Trophoblast cell (in vitro differentiated cells and primary cell): ENCODE data around the gene SMG6.

Experiments used
- DNase-seq, 2 donors: peaks; one replicate each; pipeline ENCODE4 v3.0.0-alpha.2; 2016
- H2AFZ ChIP-seq: 2 replicates; pipeline ENCODE4 v1.6.1; 2013; ENCODE audit warnings: low read length, moderate library complexity, mild to moderate bottlenecking; ENCODE audit not compliant: insufficient read depth, poor library complexity
- H2AK5ac ChIP-seq: 2 replicates; pipeline ENCODE4 v1.6.1; 2013; ENCODE audit warnings: mild to moderate bottlenecking, low read length
- H2BK120ac ChIP-seq: 2 replicates; pipeline ENCODE4 v1.6.1; 2013; ENCODE audit warnings: low read length, mild to moderate bottlenecking, moderate library complexity; ENCODE audit not compliant: insufficient read depth, poor library complexity
- H2BK12ac ChIP-seq: 2 replicates; pipeline ENCODE4 v1.6.1; 2013; ENCODE audit warnings: mild to moderate bottlenecking, low read length, moderate library complexity
- H2BK5ac ChIP-seq: 2 replicates; pipeline ENCODE4 v1.6.1; 2013; ENCODE audit warnings: low read length, low read depth, moderate library complexity, mild to moderate bottlenecking; ENCODE audit not compliant: poor library complexity
- H3K14ac ChIP-seq: 2 replicates; pipeline ENCODE4 v1.6.1; 2013; ENCODE audit warnings: mild to moderate bottlenecking, low read length
- H3K18ac ChIP-seq: 2 replicates; pipeline ENCODE4 v1.6.1; 2013; ENCODE audit warnings: mild to moderate bottlenecking, low read length
- H3K23ac ChIP-seq: 2 replicates; pipeline ENCODE4 v1.6.1; 2013; ENCODE audit warnings: low read length
- H3K27ac ChIP-seq: 2 replicates; pipeline ENCODE4 v1.5.1; 2013; ENCODE audit warnings: low read depth, mild to moderate bottlenecking, inconsistent platforms, low read length, moderate library complexity
- H3K27me3 ChIP-seq: 2 replicates; pipeline ENCODE4 v1.6.1; 2013; ENCODE audit warnings: inconsistent platforms, mild to moderate bottlenecking, low read length, moderate library complexity; ENCODE audit not compliant: insufficient read depth
- H3K36me3 ChIP-seq, 2 experiments: 1 replicate in 1 of 2; 2 replicates in 1 of 2; pipeline ENCODE4 v1.6.1; 2013; ENCODE audit warnings: low read length in 2 of 2, mild to moderate bottlenecking in 2 of 2, moderate library complexity in 1 of 2; ENCODE audit not compliant: insufficient read depth in 2 of 2, control insufficient read depth in 1 of 2
- H3K4ac ChIP-seq: 2 replicates; pipeline ENCODE4 v1.6.1; 2013; ENCODE audit warnings: low read depth, mild to moderate bottlenecking, low read length, moderate library complexity
- H3K4me1 ChIP-seq, 2 experiments: 1 replicate in 1 of 2; 2 replicates in 1 of 2; pipeline ENCODE4 v1.6.1; 2013; ENCODE audit warnings: low read length in 2 of 2, mild to moderate bottlenecking in 2 of 2, moderate library complexity in 1 of 2; ENCODE audit not compliant: insufficient read depth in 2 of 2, control insufficient read depth in 1 of 2
- H3K4me2 ChIP-seq: 2 replicates; pipeline ENCODE4 v1.6.1; 2013; ENCODE audit warnings: inconsistent platforms, mild to moderate bottlenecking, low read length, moderate library complexity
- H3K4me3 ChIP-seq: 2 replicates; pipeline ENCODE4 v1.5.1; 2013; ENCODE audit warnings: mild to moderate bottlenecking, low read depth, low read length, inconsistent platforms
- H3K79me1 ChIP-seq: one replicate; pipeline ENCODE4 v1.6.1; 2013; ENCODE audit warnings: low read length
- H3K79me2 ChIP-seq: 2 replicates; pipeline ENCODE4 v1.6.1; 2013; ENCODE audit warnings: low read length, mild to moderate bottlenecking; ENCODE audit not compliant: control insufficient read depth, insufficient read depth, poor library complexity
- H3K9ac ChIP-seq: 2 replicates; pipeline ENCODE4 v1.6.1; 2013; ENCODE audit warnings: mild to moderate bottlenecking, low read length
- H3K9me3 ChIP-seq: 2 replicates; pipeline ENCODE4 v1.6.1; 2013; ENCODE audit warnings: low read depth, mild to moderate bottlenecking, control low read depth, inconsistent platforms, low read length; ENCODE audit not compliant: insufficient read depth
- H4K12ac ChIP-seq: 2 replicates; pipeline ENCODE4 v1.6.1; 2013; ENCODE audit warnings: low read depth, mild to moderate bottlenecking, low read length, moderate library complexity
- H4K8ac ChIP-seq: 2 replicates; pipeline ENCODE4 v1.6.1; 2013; ENCODE audit warnings: low read depth, mild to moderate bottlenecking, low read length, moderate library complexity
- H4K91ac ChIP-seq: one replicate; pipeline ENCODE4 v1.6.1; 2013; ENCODE audit warnings: low read depth, mild to moderate bottlenecking, low read length, moderate library complexity
- WGBS: extraction: QIAGEN DNeasy Blood & Tissue Kit; methylation state at CpG from one replicate; pipeline ENCODE4 v1.1.7; 2013; ENCODE audit warnings: missing lambda C conversion rate; ENCODE audit not compliant: insufficient read length, insufficient coverage; ENCODE audit errors: extremely low coverage; 5-methylcytosine and 5-hydroxymethylcytosine counted together

SMG6 gene

GRCh38 chr17:2253362-2253761 is 50.2 kb downstream of the SMG6 start:
- Histone ChIP-seq H3K18ac (no peak overlapping the region), H4K8ac (no peak overlapping the region), H2BK120ac (no peak overlapping the region), H3K79me1 (no peaks in the 10 kb centered on the region), H3K27ac (no peak overlapping the region), H2AFZ (no peak overlapping the region), H3K4me1 (no peaks in the 10 kb centered on the region), H4K12ac (no peak overlapping the region), H4K91ac (no peak overlapping the region), H3K36me3 (peaks cover 7 to 9% of the 10 kb centered on the region in 2 experiments), H3K9ac (no peak overlapping the region), H3K14ac (no peak overlapping the region), H2BK5ac (no peak overlapping the region), H3K23ac (no peak overlapping the region), H2BK12ac (no peak overlapping the region), H3K9me3 (no peaks in the 10 kb centered on the region), H3K27me3 (no peaks in the 10 kb centered on the region), H3K4me3 (no peak overlapping the region), H3K79me2 (no peaks in the 10 kb centered on the region), H3K4ac (no peak overlapping the region), H2AK5ac (no peak overlapping the region), H3K4me2 (no peak overlapping the region)
- no CpG with 5 or more reads among the region's 10 CpGs for WGBS
- DNase-seq, result no peak

GRCh38 chr17:2251098-2251497 is 52.5 kb downstream of the SMG6 start:
- Histone ChIP-seq H3K18ac (no peak overlapping the region), H4K91ac (no peak overlapping the region), H2BK120ac (no peak overlapping the region), H3K14ac (no peak overlapping the region), H2AFZ (no peak overlapping the region), H4K12ac (no peak overlapping the region), H3K27ac (no peak overlapping the region), H3K9me3 (no peaks in the 10 kb centered on the region), H3K79me1 (no peaks in the 10 kb centered on the region), H3K9ac (no peak overlapping the region), H3K23ac (no peak overlapping the region), H2BK12ac (no peak overlapping the region), H3K4ac (no peak overlapping the region), H3K4me1 (no peaks in the 10 kb centered on the region), H3K4me3 (no peak overlapping the region), H2AK5ac (no peak overlapping the region), H3K4me2 (no peak overlapping the region), H3K36me3 (peaks cover 6 to 9% of the 10 kb centered on the region in 2 experiments), H3K79me2 (no peaks in the 10 kb centered on the region), H2BK5ac (no peak overlapping the region), H4K8ac (no peak overlapping the region), H3K27me3 (no peaks in the 10 kb centered on the region)
- WGBS, result no CpG with 5 or more reads among the region's 5 CpGs
- DNase-seq, result no peak

GRCh38 chr17:2250140-2251095 is 53.2 kb downstream of the SMG6 start:
- H3K4ac ChIP-seq, result no peak overlapping the region
- peaks cover 9% of the 10 kb centered on the region in 2 experiments for H3K36me3 ChIP-seq
- H3K4me1 ChIP-seq, result no peaks in the 10 kb centered on the region
- H4K12ac ChIP-seq, result no peak overlapping the region
- H3K23ac ChIP-seq, result no peak overlapping the region
- no CpG with 5 or more reads among the region's 12 CpGs for WGBS
- H3K79me1 ChIP-seq, result no peaks in the 10 kb centered on the region
- H3K79me2 ChIP-seq, result no peaks in the 10 kb centered on the region
- no peak overlapping the region for H3K14ac ChIP-seq
- H3K27ac ChIP-seq, result no peak overlapping the region
- no peak overlapping the region for H2BK12ac ChIP-seq
- no peak overlapping the region for H2BK120ac ChIP-seq
- no peak overlapping the region for H3K18ac ChIP-seq
- H3K4me3 ChIP-seq, result no peak overlapping the region
- H3K9ac ChIP-seq, result no peak overlapping the region
- H3K9me3 ChIP-seq, result no peaks in the 10 kb centered on the region
- no peaks in the 10 kb centered on the region for H3K27me3 ChIP-seq
- H2AK5ac ChIP-seq, result no peak overlapping the region
- H2AFZ ChIP-seq, result no peak overlapping the region
- no peak overlapping the region for H4K91ac ChIP-seq
- H3K4me2 ChIP-seq, result no peak overlapping the region
- peak in 1 of 2 donors; percentile 40 for DNase-seq
- no peak overlapping the region for H4K8ac ChIP-seq
- H2BK5ac ChIP-seq, result no peak overlapping the region

- Histone ChIP-seq H2BK12ac (no peak overlapping the region), H3K9ac (no peak overlapping the region), H3K4me3 (no peak overlapping the region), H4K12ac (no peak overlapping the region), H3K4me2 (no peak overlapping the region), H3K27me3 (no peaks in the 10 kb centered on the region), H3K36me3 (peaks cover 12 to 14% of the 10 kb centered on the region in 2 experiments), H2AK5ac (no peak overlapping the region), H3K4ac (no peak overlapping the region), H3K9me3 (no peaks in the 10 kb centered on the region), H3K4me1 (no peaks in the 10 kb centered on the region), H3K27ac (no peak overlapping the region), H4K91ac (no peak overlapping the region), H2BK120ac (no peak overlapping the region), H4K8ac (no peak overlapping the region), H3K14ac (no peak overlapping the region), H3K79me1 (no peaks in the 10 kb centered on the region), H3K18ac (no peak overlapping the region), H2BK5ac (no peak overlapping the region), H3K79me2 (no peaks in the 10 kb centered on the region), H3K23ac (no peak overlapping the region), H2AFZ (no peak overlapping the region)
- DNase-seq, result no peak
- no CpG with 5 or more reads among the region's 4 CpGs for WGBS
Measured at GRCh38 chr17:2247005-2247404, 56.6 kb downstream of the SMG6 start.
